H9 (cell line): Measurements from ENCODE around the gene CENPP. TPM values are rescaled to one million over a fixed set of nuclear protein-coding genes. Genes with fewer than 3 reads are reported as not detected.

ENCODE experiments used
- DNase-seq: peaks from one replicate; pipeline ENCODE4 v3.0.0-alpha.2; 2017
- H2AFZ ChIP-seq: one replicate; pipeline ENCODE4 v1.6.1; 2013; ENCODE audit warnings: mild to moderate bottlenecking, low read length, control low read depth, moderate library complexity
- H2AK5ac ChIP-seq: 2 replicates; pipeline ENCODE4 v1.6.1; 2013; ENCODE audit warnings: low read length, control low read depth, mixed read lengths; ENCODE audit not compliant: insufficient read length
- H2BK120ac ChIP-seq: one replicate; pipeline ENCODE4 v1.6.1; 2013; ENCODE audit warnings: low read depth, mild to moderate bottlenecking, low read length, control low read depth, inconsistent platforms; ENCODE audit not compliant: poor library complexity, severe bottlenecking
- H2BK12ac ChIP-seq: 2 replicates; pipeline ENCODE4 v1.6.1; 2013; ENCODE audit warnings: low read length, control low read depth, mixed read lengths, low read depth; ENCODE audit not compliant: insufficient read length
- H2BK15ac ChIP-seq: 2 replicates; pipeline ENCODE4 v1.6.1; 2013; ENCODE audit warnings: low read depth, low read length, control low read depth
- H2BK20ac ChIP-seq: one replicate; pipeline ENCODE4 v1.6.1; 2013; ENCODE audit warnings: low read depth, mild to moderate bottlenecking, low read length, control low read depth, inconsistent platforms; ENCODE audit not compliant: poor library complexity, severe bottlenecking
- H2BK5ac ChIP-seq: 2 replicates; pipeline ENCODE4 v1.6.1; 2013; ENCODE audit warnings: low read length, control low read depth, mixed read lengths; ENCODE audit not compliant: insufficient read length
- H3K14ac ChIP-seq: 2 replicates; pipeline ENCODE4 v1.6.1; 2013; ENCODE audit warnings: low read length, control low read depth; ENCODE audit not compliant: insufficient read depth
- H3K18ac ChIP-seq: 2 replicates; pipeline ENCODE4 v1.6.1; 2013; ENCODE audit warnings: low read depth, mild to moderate bottlenecking, mixed read lengths, low read length, control low read depth; ENCODE audit not compliant: insufficient read length
- H3K23ac ChIP-seq: 2 replicates; pipeline ENCODE4 v1.6.1; 2013; ENCODE audit warnings: low read length, control low read depth, mixed read lengths, low read depth; ENCODE audit not compliant: insufficient read length
- H3K23me2 ChIP-seq: 2 replicates; pipeline ENCODE4 v1.6.1; 2013; ENCODE audit warnings: low read depth, mild to moderate bottlenecking, mixed read lengths, low read length, control low read depth; ENCODE audit not compliant: insufficient read length, poor library complexity, severe bottlenecking
- H3K27ac ChIP-seq: 2 replicates; pipeline ENCODE4 v1.5.1; 2013; ENCODE audit warnings: low read length, control low read depth, mixed read lengths, low read depth; ENCODE audit not compliant: insufficient read length
- H3K27me3 ChIP-seq: 2 replicates; pipeline ENCODE4 v1.6.1; 2013; ENCODE audit warnings: low read length, control low read depth, inconsistent platforms; ENCODE audit not compliant: insufficient read depth
- H3K4ac ChIP-seq: 2 replicates; pipeline ENCODE4 v1.6.1; 2013; ENCODE audit warnings: low read depth, mild to moderate bottlenecking, control low read depth, inconsistent platforms, low read length, moderate library complexity
- H3K4me1 ChIP-seq: 2 replicates; pipeline ENCODE4 v1.6.1; 2013; ENCODE audit warnings: low read length, control low read depth, inconsistent platforms; ENCODE audit not compliant: insufficient read depth
- H3K4me2 ChIP-seq: 2 replicates; pipeline ENCODE4 v1.6.1; 2013; ENCODE audit warnings: low read length, control low read depth, mixed read lengths; ENCODE audit not compliant: insufficient read length, insufficient read depth
- H3K56ac ChIP-seq: 2 replicates; pipeline ENCODE4 v1.6.1; 2013; ENCODE audit warnings: low read depth, mild to moderate bottlenecking, mixed read lengths, low read length, control low read depth; ENCODE audit not compliant: insufficient read length
- H3K79me1 ChIP-seq: 2 replicates; pipeline ENCODE4 v1.6.1; 2013; ENCODE audit warnings: low read depth, mild to moderate bottlenecking, moderate library complexity, low read length, control low read depth, inconsistent platforms; ENCODE audit not compliant: insufficient read depth, poor library complexity, severe bottlenecking
- H3K79me2 ChIP-seq: 2 replicates; pipeline ENCODE4 v1.6.1; 2013; ENCODE audit warnings: low read length, control low read depth, inconsistent platforms; ENCODE audit not compliant: insufficient read depth
- H3K9ac ChIP-seq: 2 replicates; pipeline ENCODE4 v1.6.1; 2013; ENCODE audit warnings: low read length, control low read depth, mixed read lengths; ENCODE audit not compliant: insufficient read length; ENCODE audit errors: extremely low read depth
- H3K9me3 ChIP-seq: one replicate; pipeline ENCODE4 v1.6.1; 2013; ENCODE audit warnings: low read depth, low read length, inconsistent platforms; ENCODE audit not compliant: control insufficient read depth
- H3T11ph ChIP-seq: one replicate; pipeline ENCODE4 v1.6.1; 2013; ENCODE audit warnings: mild to moderate bottlenecking, low read length, control low read depth, inconsistent platforms
- H4K20me1 ChIP-seq: one replicate; pipeline ENCODE4 v1.6.1; 2013; ENCODE audit not compliant: control insufficient read depth, insufficient read length, insufficient read depth
- H4K5ac ChIP-seq: 2 replicates; pipeline ENCODE4 v1.6.1; 2013; ENCODE audit warnings: low read depth, mild to moderate bottlenecking, mixed read lengths, low read length, control low read depth; ENCODE audit not compliant: insufficient read length
- H4K8ac ChIP-seq: replicated peaks from 2 replicates; pipeline ENCODE4 v1.6.1; 2013; ENCODE audit warnings: low read length, control low read depth, mixed read lengths, low read depth; ENCODE audit not compliant: insufficient read length
- H4K91ac ChIP-seq: 2 replicates; pipeline ENCODE4 v1.6.1; 2013; ENCODE audit warnings: low read depth, mild to moderate bottlenecking, moderate library complexity, mixed read lengths, low read length, control low read depth; ENCODE audit not compliant: insufficient read length
- H3K27ac Mint-ChIP-seq, 3 experiments: 2 replicates in 2 of 3; 3 replicates in 1 of 3; pipeline ENCODE4 v1.8.0; 2020 to 2021; ENCODE audit warnings: mixed read lengths in 3 of 3, mild to moderate bottlenecking in 1 of 3, moderate library complexity in 1 of 3
- H3K27me3 Mint-ChIP-seq: 2 replicates; pipeline ENCODE4 v1.8.0; 2021; ENCODE audit warnings: low read depth, mild to moderate bottlenecking, moderate library complexity, mixed read lengths
- H3K36me3 Mint-ChIP-seq, 3 experiments: 2 replicates in 2 of 3; 3 replicates in 1 of 3; pipeline ENCODE4 v1.8.0; 2020 to 2021; ENCODE audit warnings: low read depth in 3 of 3, mixed read lengths in 3 of 3; ENCODE audit not compliant: insufficient read depth in 1 of 3
- H3K4me1 Mint-ChIP-seq, 2 experiments: 2 replicates each; pipeline ENCODE4 v1.8.0; 2020; ENCODE audit warnings: mixed read lengths in 2 of 2
- H3K4me3 Mint-ChIP-seq, 2 experiments: 2 replicates in 1 of 2; 3 replicates in 1 of 2; pipeline ENCODE4 v1.8.0; 2020 to 2021; ENCODE audit warnings: mild to moderate bottlenecking in 2 of 2, mixed read lengths in 2 of 2, moderate library complexity in 1 of 2
- H3K9me3 Mint-ChIP-seq, 2 experiments: 2 replicates in 1 of 2; 3 replicates in 1 of 2; pipeline ENCODE4 v1.8.0; 2020; ENCODE audit warnings: mild to moderate bottlenecking in 2 of 2, mixed read lengths in 2 of 2, moderate library complexity in 1 of 2
- CTCF ChIP-seq: fragments of 200-600 bp; sonication (generic); conservative IDR thresholded peaks from 3 replicates; pipeline ENCODE4 v1.8.0; 2021; ENCODE audit warnings: antibody characterized with exemption, mild to moderate bottlenecking
- WGBS: extraction: QIAGEN DNeasy Blood & Tissue Kit; methylation state at CpG from one replicate; pipeline ENCODE4 v1.1.7; 2013; ENCODE audit warnings: missing lambda C conversion rate, low lambda C conversion rate, mixed read lengths; ENCODE audit not compliant: insufficient read length; ENCODE audit errors: extremely low coverage; 5-methylcytosine and 5-hydroxymethylcytosine counted together
- total RNA-seq: library from RNA; stranded (reverse); gene quantifications from 2 replicates; pipeline ENCODE4 v1.2.1, GENCODE V29; 2021

Gene CENPP
- total RNA-seq, 1 experiment from 2014 or later: 9.1 TPM

- Histone ChIP-seq H3K79me1 (peaks cover 14% of the 10 kb centered on the region), H4K91ac (no peak overlapping the region), H3K79me2 (peaks cover 6% of the 10 kb centered on the region; the same call in 1 of the 2 replicates), H2AFZ (no peak overlapping the region), H2BK120ac (no peak overlapping the region), H3K9ac (no peak overlapping the region), H2BK12ac (no peak overlapping the region), H3K14ac (no peak overlapping the region), H3K9me3 (no peaks in the 10 kb centered on the region), H2BK5ac (no peak overlapping the region), H4K8ac (no peak overlapping the region), H4K5ac (no peak overlapping the region), H2BK20ac (no peak overlapping the region), H3K4me1 (peaks cover 7% of the 10 kb centered on the region; the same call in 1 of the 2 replicates), H3K27me3 (no peaks in the 10 kb centered on the region), H4K20me1 (no peaks in the 10 kb centered on the region), H3K4ac (no peak overlapping the region), H3K18ac (no peak overlapping the region), H3K27ac (no peak overlapping the region), H3T11ph (no peak overlapping the region), H3K56ac (no peak overlapping the region), H2BK15ac (no peak overlapping the region), H3K23me2 (no peaks in the 10 kb centered on the region), H3K23ac (no peak overlapping the region), H3K4me2 (no peak overlapping the region), H2AK5ac (no peak overlapping the region)
- WGBS: no CpG with 5 or more reads among the region's 4 CpGs
- H3K27ac Mint-ChIP-seq: peak overlapping the region in 2 of 3 experiments; percentile 70 to 77; a peak in 2 of 7 replicates
- peaks cover 0 to 17% (median 4%) of the 10 kb centered on the region in 3 experiments; a peak in 5 of 7 replicates for H3K36me3 Mint-ChIP-seq
- no peaks in the 10 kb centered on the region for H3K27me3 Mint-ChIP-seq
- H3K4me1 Mint-ChIP-seq: peaks cover 21 to 24% of the 10 kb centered on the region in 2 experiments
- no peak for TF ChIP-seq CTCF
- no peak overlapping the region for H3K4me3 Mint-ChIP-seq
- DNase-seq: no peak
- H3K9me3 Mint-ChIP-seq: no peaks in the 10 kb centered on the region
These were observed 334.5 kb downstream of the CENPP start for GRCh38 chr9:92660266-92660665.
